Kidney epithelial cell (primary cell): ENCODE data around the gene TJAP1. TPM values are rescaled to one million over a fixed set of nuclear protein-coding genes. Genes with fewer than 3 reads are reported as not detected.

ENCODE experiments used
- DNase-seq: peaks from one replicate; pipeline ENCODE4 v3.0.0-alpha.2; 2010; ENCODE audit warnings: low read depth
- H3K27me3 ChIP-seq: 2 replicates; pipeline ENCODE4 v1.6.0; 2011; ENCODE audit warnings: low read length; ENCODE audit not compliant: control insufficient read depth, insufficient read depth
- H3K36me3 ChIP-seq: 2 replicates; pipeline ENCODE4 v1.5.1; 2011; ENCODE audit warnings: low read length; ENCODE audit not compliant: control insufficient read depth, insufficient read depth
- H3K4me3 ChIP-seq: 2 replicates; pipeline ENCODE4 v1.5.1; 2011; ENCODE audit warnings: low read depth, mild to moderate bottlenecking, control low read depth, low read length
- CTCF ChIP-seq: IDR thresholded peaks from 2 replicates; pipeline ENCODE4 v1.5.1; 2011; ENCODE audit warnings: mild to moderate bottlenecking, moderate library complexity, low read length, control low read depth, inconsistent platforms; ENCODE audit not compliant: insufficient read depth, poor library complexity, severe bottlenecking
- total RNA-seq: library from RNA; depleted of rRNA; stranded (reverse); fragments of >200 nt; gene quantifications from 2 replicates; pipeline ENCODE4 v1.2.3, GENCODE V29; 2015

TJAP1 gene
- total RNA-seq, 1 donor from 2014 or later = 31.7 TPM

DNA sequence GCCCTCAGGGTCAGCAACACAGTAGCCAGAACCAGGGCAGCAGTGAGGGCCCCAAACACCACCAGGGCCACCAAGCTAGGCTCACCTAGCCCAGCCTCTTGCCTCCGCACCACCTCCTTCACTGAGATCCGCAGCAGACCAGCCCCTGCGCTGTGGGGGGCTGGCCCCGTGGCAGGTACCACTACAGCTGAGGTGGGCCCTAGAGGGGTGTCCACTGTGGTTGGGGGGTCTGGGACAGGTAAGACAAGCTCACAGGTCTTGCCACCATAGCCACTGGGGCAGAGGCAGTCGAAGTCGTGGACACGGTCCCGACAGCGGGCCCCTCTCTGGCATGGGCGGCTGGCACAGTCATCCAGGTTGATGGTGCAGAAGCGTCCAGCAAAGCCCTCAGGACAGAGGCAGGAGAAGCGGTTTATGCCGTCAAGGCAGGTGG is 26.7 kb upstream of the TJAP1 start:
- Histone ChIP-seq H3K27me3 (peaks cover 8% of the 10 kb centered on the region), H3K36me3 (peaks cover 3% of the 10 kb centered on the region)
- TF ChIP-seq CTCF = no peak

GRCh38 chr6:43451348-43451747 is 26.0 kb upstream of the TJAP1 start:
- no peak for DNase-seq
- no peak overlapping the region for H3K4me3 ChIP-seq
- peaks cover 13% of the 10 kb centered on the region for H3K27me3 ChIP-seq
- H3K36me3 ChIP-seq = peaks cover 3% of the 10 kb centered on the region
- TF ChIP-seq CTCF = no peak

More for the DNA sequence above, 26.7 kb upstream of the TJAP1 start:
- H3K4me3 ChIP-seq = no peak overlapping the region
- no peak for DNase-seq

- Histone ChIP-seq H3K27me3 (peaks cover 19% of the 10 kb centered on the region), H3K36me3 (peaks cover 3% of the 10 kb centered on the region), H3K4me3 (no peak overlapping the region)
- no peak for DNase-seq
- no peak for TF ChIP-seq CTCF
These were observed 25.4 kb upstream of the TJAP1 start for GRCh38 chr6:43451939-43452338.

DNA sequence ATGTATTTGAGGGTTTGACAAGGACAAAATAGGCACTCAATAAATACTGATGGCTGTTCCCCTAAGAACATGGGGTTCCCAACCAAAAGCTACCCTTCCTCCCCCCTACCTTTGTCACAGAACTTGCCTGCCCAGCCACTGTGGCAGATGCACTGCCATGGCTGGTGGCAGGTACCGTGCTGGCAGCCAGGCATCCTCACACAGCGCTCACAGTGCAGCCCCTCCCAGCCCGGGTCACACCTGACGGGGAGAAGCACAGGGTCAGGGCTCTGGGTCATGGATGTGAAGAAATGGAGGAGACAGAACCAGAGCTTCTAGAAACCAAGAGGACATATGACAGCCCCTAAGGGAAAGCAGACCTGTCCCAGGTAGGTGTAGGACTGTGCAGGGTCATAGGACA is 24.5 kb upstream of the TJAP1 start:
- H3K36me3 ChIP-seq = peaks cover 3% of the 10 kb centered on the region
- no peak for TF ChIP-seq CTCF
- H3K27me3 ChIP-seq = peaks cover 19% of the 10 kb centered on the region
- no peak overlapping the region for H3K4me3 ChIP-seq
- DNase-seq = no peak

DNA sequence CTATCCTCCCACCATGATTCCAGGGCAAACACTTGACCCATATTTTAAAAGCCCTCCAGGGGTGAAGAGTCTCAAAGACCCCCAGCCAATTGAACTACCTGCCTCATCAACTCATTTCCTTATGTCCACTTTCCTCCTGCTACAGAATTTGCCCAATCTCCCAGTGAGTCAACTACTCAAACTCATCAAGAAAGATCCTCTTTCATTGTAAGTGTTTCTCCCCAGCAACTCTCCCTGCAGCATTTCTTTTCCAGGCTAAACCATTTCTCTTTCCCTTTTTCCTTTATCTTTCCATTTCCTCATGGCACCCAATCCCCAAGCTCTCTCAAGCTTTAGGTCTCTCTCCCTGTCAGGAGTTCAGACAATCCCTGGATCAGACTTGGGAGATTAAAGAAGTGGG is 23.5 kb upstream of the TJAP1 start:
- no peak for DNase-seq
- TF ChIP-seq CTCF = no peak
- Histone ChIP-seq H3K4me3 (no peak overlapping the region), H3K27me3 (peaks cover 19% of the 10 kb centered on the region), H3K36me3 (peaks cover 2% of the 10 kb centered on the region)

DNA sequence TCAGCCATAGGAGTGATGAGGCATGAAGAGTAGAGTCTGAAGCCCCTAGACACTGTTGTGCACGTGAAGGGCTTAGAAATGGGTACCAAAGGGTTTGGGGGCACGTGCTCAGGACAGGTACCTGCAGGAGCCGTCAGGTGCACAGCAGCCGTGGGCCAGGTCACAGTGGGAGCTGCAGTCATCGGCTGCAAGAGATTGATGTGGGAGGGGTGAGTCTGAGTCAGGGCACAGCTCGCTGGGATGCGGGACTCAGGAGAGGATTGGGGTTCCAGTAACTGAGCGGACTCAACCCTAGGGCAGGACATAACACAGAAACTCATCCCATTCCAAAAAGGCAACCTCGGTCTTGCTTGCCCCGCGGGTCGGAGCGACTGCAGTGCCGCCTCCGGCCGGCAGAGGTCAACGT is 23.1 kb upstream of the TJAP1 start:
- peaks cover 19% of the 10 kb centered on the region for H3K27me3 ChIP-seq
- H3K36me3 ChIP-seq = peaks cover 2% of the 10 kb centered on the region
- H3K4me3 ChIP-seq = no peak overlapping the region
- no peak for DNase-seq
- peak; percentile 91 for TF ChIP-seq CTCF
